SK-N-SH treated with all-trans-retinoic acid at 6 μM for 48 hours (cell line): ENCODE measurements around the gene SOX8.

ENCODE experiments used
- ARNTL ChIP-seq: fragments of 450-650 bp; formaldehyde crosslinking; IDR thresholded peaks from 2 replicates; pipeline ENCODE4 v1.5.0; 2020; ENCODE audit warnings: low read depth, mild to moderate bottlenecking, moderate library complexity, borderline replicate concordance
- BACH2 ChIP-seq: fragments of 250-450 bp; sonication (Bioruptor Pico); IDR thresholded peaks from 2 replicates; pipeline ENCODE4 v1.9.0; 2021; ENCODE audit warnings: mild to moderate bottlenecking, borderline replicate concordance
- CSDC2 ChIP-seq: fragments of 250-450 bp; sonication (Bioruptor Pico); IDR thresholded peaks from 2 replicates; pipeline ENCODE4 v1.5.0; 2020; ENCODE audit warnings: mild to moderate bottlenecking, moderate library complexity
- ESRRG ChIP-seq: fragments of 250-450 bp; sonication (Bioruptor Pico); IDR thresholded peaks from 2 replicates; pipeline ENCODE4 v1.6.1; 2021; ENCODE audit warnings: mild to moderate bottlenecking
- GLIS3 ChIP-seq: fragments of 250-450 bp; sonication (Bioruptor Pico); IDR thresholded peaks from 2 replicates; pipeline ENCODE4 v1.5.0; 2020; ENCODE audit warnings: mild to moderate bottlenecking, moderate library complexity
- OSR1 ChIP-seq: fragments of 250-450 bp; sonication (Bioruptor Pico); IDR thresholded peaks from 2 replicates; pipeline ENCODE4 v1.8.0; 2022; ENCODE audit warnings: moderate library complexity, mild to moderate bottlenecking, inconsistent platforms
- PPARA ChIP-seq: fragments of 250-450 bp; sonication (Bioruptor Pico); IDR thresholded peaks from 2 replicates; pipeline ENCODE4 v1.5.0; 2020; ENCODE audit warnings: mild to moderate bottlenecking, borderline replicate concordance
- RARB ChIP-seq: fragments of 250-450 bp; sonication (Bioruptor Pico); IDR thresholded peaks from 2 replicates; pipeline ENCODE4 v1.8.0; 2021; ENCODE audit warnings: mild to moderate bottlenecking, moderate library complexity
- SNAI2 ChIP-seq: fragments of 250-450 bp; sonication (Bioruptor Pico); IDR thresholded peaks from 2 replicates; pipeline ENCODE4 v1.5.0; 2020; ENCODE audit warnings: mild to moderate bottlenecking, moderate library complexity
- ZFP30 ChIP-seq: fragments of 450-650 bp; formaldehyde crosslinking; IDR thresholded peaks from 2 replicates; pipeline ENCODE4 v1.5.0; 2022; ENCODE audit warnings: mild to moderate bottlenecking, moderate library complexity
- ZNF565 ChIP-seq: fragments of 450-650 bp; formaldehyde crosslinking; conservative IDR thresholded peaks from 2 replicates; pipeline ENCODE4 v1.5.0; 2020; ENCODE audit warnings: low read depth, mild to moderate bottlenecking, moderate library complexity
- ZNF70 ChIP-seq: fragments of 450-650 bp; formaldehyde crosslinking; IDR thresholded peaks from 2 replicates; pipeline ENCODE4 v1.5.0; 2020; ENCODE audit warnings: mild to moderate bottlenecking, moderate library complexity
- TF ChIP-seq, protein P1 (sequence below): fragments of 250-450 bp; sonication (Bioruptor Pico); IDR thresholded peaks from 2 replicates; pipeline ENCODE4 v1.5.1; 2020; ENCODE audit warnings: low read depth, mild to moderate bottlenecking, moderate library complexity

GRCh38 chr16:984121-984694 lies 2.6 kb downstream of the SOX8 start:
- TF ChIP-seq RARB (CRISPR knock-in tag) (no peak), SNAI2 (no peak), ARNTL (CRISPR knock-in tag) (no peak), OSR1 (no peak), PPARA (CRISPR knock-in tag) (no peak), ZNF70 (CRISPR knock-in tag) (no peak), GLIS3 (CRISPR knock-in tag) (no peak), ZFP30 (CRISPR knock-in tag) (no peak), ZNF565 (CRISPR knock-in tag) (no peak), BACH2 (CRISPR knock-in tag) (no peak), ESRRG (no peak), CSDC2 (CRISPR knock-in tag) (no peak)
- TF ChIP-seq, protein P1, sequence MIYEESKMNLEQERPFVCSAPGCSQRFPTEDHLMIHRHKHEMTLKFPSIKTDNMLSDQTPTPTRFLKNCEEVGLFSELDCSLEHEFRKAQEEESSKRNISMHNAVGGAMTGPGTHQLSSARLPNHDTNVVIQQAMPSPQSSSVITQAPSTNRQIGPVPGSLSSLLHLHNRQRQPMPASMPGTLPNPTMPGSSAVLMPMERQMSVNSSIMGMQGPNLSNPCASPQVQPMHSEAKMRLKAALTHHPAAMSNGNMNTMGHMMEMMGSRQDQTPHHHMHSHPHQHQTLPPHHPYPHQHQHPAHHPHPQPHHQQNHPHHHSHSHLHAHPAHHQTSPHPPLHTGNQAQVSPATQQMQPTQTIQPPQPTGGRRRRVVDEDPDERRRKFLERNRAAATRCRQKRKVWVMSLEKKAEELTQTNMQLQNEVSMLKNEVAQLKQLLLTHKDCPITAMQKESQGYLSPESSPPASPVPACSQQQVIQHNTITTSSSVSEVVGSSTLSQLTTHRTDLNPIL (CRISPR knock-in tag) = no peak
